Measurements from ENCODE around the gene PLEKHA6. TPM values are rescaled to one million over a fixed set of nuclear protein-coding genes. Genes with fewer than 3 reads are reported as not detected.

Gene PLEKHA6
- total RNA-seq, 1 donor from 2014 or later, result 61.5 TPM

- no peak for DNase-seq (ENCODE audit: low spot score)
Measured at GRCh38 chr1:204285436-204286305, 74.1 kb downstream of the PLEKHA6 start.

- DNase-seq (ENCODE audit: low spot score), result no peak
Measured at GRCh38 chr1:204284929-204285328, 74.8 kb downstream of the PLEKHA6 start.

- DNase-seq (ENCODE audit: low spot score), result no peak
Measured at GRCh38 chr1:204283711-204284651, 75.7 kb downstream of the PLEKHA6 start.

GRCh38 chr1:204282761-204283221 is 76.9 kb downstream of the PLEKHA6 start:
- DNase-seq (ENCODE audit: low spot score), result no peak

- no peak for DNase-seq (ENCODE audit: low spot score)
Measured at GRCh38 chr1:204280099-204280961, 79.4 kb downstream of the PLEKHA6 start.

GRCh38 chr1:204278958-204279357 is 80.8 kb downstream of the PLEKHA6 start:
- no peak for DNase-seq (ENCODE audit: low spot score)

- no peak for DNase-seq (ENCODE audit: low spot score)
Measured at GRCh38 chr1:204278251-204278650, 81.5 kb downstream of the PLEKHA6 start.

GRCh38 chr1:204277563-204278219 is 82.0 kb downstream of the PLEKHA6 start:
- DNase-seq (ENCODE audit: low spot score), result no peak

- DNase-seq (ENCODE audit: low spot score), result no peak
Measured at GRCh38 chr1:204275695-204276370, 83.9 kb downstream of the PLEKHA6 start.

- DNase-seq (ENCODE audit: low spot score), result no peak
Measured at GRCh38 chr1:204274446-204274845, 85.3 kb downstream of the PLEKHA6 start.

GRCh38 chr1:204272505-204272904 is 87.2 kb downstream of the PLEKHA6 start:
- DNase-seq (ENCODE audit: low spot score), result no peak

- no peak for DNase-seq (ENCODE audit: low spot score)
Measured at GRCh38 chr1:204271970-204272369, 87.8 kb downstream of the PLEKHA6 start.

- no peak for DNase-seq (ENCODE audit: low spot score)
Measured at GRCh38 chr1:204268101-204268500, 91.6 kb downstream of the PLEKHA6 start.

GRCh38 chr1:204267191-204267601 is 92.5 kb downstream of the PLEKHA6 start:
- DNase-seq (ENCODE audit: low spot score), result no peak

- DNase-seq (ENCODE audit: low spot score), result no peak
Measured at GRCh38 chr1:204266504-204267034, 93.2 kb downstream of the PLEKHA6 start.

GRCh38 chr1:204265665-204266064 is 94.1 kb downstream of the PLEKHA6 start:
- no peak for DNase-seq (ENCODE audit: low spot score)

- no peak for DNase-seq (ENCODE audit: low spot score)
Measured at GRCh38 chr1:204264805-204265204, 94.9 kb downstream of the PLEKHA6 start.

- no peak for DNase-seq (ENCODE audit: low spot score)
Measured at GRCh38 chr1:204263254-204263910, 96.3 kb downstream of the PLEKHA6 start.

GRCh38 chr1:204262506-204263253 is 97.0 kb downstream of the PLEKHA6 start:
- DNase-seq (ENCODE audit: low spot score), result no peak

Data from ureter (tissue), 1 donor.